ENCODE data around the gene GNG7.
"Not testable (repeated sequence)": the region's sequence is repeated elsewhere in the genome, so short reads cannot be mapped to it uniquely, and the experiment has no call there.

GNG7 gene

DNA sequence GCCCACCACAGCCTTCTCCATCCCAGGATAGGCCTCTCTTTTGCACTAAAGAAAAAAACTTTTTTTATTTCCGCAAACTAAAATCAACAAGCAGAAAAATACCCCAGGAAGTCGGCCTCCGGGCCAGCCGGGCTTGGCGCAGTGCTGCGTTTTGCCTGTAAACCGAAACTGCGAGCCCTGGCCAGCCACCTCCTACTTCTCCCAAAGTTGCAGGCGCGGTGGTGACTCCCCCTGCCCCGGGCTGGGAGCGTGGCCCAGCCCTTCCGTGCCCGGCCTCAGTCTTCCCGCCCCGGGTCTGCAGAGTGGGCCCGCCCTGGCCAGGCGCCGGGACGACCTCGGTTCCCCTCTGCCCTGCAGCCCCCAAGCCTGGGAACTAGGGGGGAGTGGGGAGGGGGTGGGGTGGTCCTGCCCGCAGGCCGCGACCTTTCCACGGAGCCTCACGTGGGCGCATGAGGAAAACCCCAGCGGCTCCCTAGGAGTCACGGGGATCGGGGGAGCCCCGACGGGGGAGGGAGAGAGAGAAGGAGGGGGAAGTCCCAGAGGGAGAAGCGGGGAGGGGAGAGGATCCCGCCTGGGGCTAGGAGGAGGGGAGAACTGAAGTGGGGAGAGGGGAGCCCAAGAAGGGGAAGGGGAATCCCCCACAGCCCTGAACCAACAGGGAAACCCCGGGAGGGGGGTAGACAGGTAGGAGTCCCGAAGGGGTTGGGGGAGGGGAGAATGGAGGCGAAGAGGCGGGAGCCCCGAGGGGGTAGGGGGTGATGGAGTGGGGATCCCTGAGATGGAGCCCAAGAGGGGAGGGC, 223.5 kb downstream of the GNG7 start:
- DNase-seq: peak; percentile 79

- peak; percentile 73 for DNase-seq
Observed at GRCh38 chr19:2478278-2478755, 224.2 kb downstream of the GNG7 start.

DNA sequence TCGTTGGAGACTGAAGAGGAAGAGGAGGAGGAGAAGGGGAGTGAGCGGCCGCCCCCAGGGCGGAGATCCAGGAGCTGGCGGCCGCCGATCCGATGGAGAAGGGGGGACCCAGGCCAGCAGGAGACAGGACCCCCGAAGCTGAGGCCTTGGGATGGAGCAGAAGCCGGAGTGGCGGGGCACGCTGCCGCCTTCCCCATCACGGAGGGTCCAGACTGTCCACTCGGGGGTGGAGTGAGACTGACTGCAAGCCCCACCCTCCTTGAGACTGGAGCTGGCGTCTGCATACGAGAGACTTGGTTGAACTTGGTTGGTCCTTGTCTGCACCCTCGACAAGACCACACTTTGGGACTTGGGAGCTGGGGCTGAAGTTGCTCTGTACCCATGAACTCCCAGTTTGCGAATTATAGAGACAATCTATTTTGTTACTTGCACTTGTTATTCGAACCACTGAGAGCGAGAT, 224.7 kb downstream of the GNG7 start:
- DNase-seq: peak; percentile 48

GRCh38 chr19:2477141-2477710, 225.3 kb downstream of the GNG7 start:
- DNase-seq: peak; percentile 45

DNA sequence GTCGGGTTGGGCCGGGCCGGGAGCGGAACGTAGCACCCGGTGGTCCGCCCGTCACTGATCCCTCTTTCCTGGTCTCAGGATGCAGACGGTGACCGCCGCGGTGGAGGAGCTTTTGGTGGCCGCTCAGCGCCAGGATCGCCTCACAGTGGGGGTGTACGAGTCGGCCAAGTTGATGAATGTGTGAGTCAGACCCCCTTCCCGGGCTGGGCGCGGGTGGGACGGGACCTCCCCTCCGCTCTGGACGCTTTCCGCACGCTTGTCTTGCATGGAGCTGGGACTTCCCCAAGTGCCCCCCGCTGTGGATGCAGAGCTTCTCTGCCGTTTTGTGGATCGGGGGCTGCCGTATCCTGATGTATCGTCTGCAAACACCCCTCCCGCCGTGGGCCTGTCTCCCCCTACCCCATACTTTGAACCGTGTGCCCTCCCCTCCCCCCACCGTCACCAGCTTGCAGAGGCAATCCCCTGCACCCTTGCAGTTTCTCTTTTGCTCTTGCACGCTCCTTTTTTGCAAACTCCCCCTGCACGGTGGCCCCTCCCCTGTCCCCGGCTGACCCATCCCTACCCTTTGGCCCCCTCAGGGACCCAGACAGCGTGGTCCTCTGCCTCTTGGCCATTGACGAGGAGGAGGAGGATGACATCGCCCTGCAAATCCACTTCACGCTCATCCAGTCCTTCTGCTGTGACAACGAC, 225.9 kb downstream of the GNG7 start:
- peak; percentile 86 for DNase-seq

- DNase-seq: peak; percentile 99
Observed at GRCh38 chr19:2475702-2476450, 226.6 kb downstream of the GNG7 start, which contains the start of gene GADD45B. Gene GADD45B, plus strand, starts transcription at chr19:2476127. Its CDS starts 232 bp downstream, at chr19:2476359.

- DNase-seq: peak; percentile 75
Observed at GRCh38 chr19:2475018-2475701, 227.3 kb downstream of the GNG7 start.

DNA sequence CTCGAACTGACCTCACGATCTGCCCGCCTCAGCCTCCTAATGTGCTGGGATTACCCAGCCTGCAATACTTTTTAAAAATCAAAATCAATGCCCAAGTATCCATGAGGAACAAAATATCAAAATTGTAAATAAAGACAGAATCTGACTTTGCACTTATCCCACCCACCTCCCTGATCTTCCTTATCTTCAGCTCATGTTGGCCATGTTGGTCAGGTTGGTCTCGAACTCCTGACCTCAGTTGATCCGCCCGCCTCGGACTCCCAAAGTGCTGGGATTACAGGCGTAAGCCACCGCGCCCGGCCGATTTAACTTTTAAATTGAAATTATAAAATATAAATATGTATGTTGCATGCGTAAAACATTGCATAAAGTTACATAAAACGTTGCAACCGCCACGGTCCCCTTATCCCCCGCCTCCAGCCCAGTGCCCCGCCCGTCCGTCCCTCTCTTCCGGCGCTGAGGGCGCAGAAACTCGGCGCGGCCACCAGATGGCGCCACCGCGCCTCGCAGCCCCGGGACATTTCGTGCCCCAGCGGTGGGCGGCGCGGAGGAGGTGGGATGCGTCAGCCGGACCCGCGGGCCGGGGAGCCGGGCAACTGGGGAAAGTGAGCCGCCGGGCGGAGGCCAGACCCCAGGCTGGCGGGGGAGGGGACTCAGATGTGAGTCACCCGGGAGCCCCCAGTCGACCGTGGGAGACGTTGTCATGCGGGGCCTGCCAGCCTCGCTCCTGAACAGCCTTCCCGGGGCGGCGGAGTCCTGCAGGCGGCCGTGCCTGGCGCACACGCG, 228.1 kb downstream of the GNG7 start:
- peak; percentile 95 for DNase-seq

GRCh38 chr19:2469915-2470200, 232.6 kb downstream of the GNG7 start:
- DNase-seq: not testable (repeated sequence)

GRCh38 chr19:2469102-2469914, 233.2 kb downstream of the GNG7 start:
- peak; percentile 97 for DNase-seq

DNA sequence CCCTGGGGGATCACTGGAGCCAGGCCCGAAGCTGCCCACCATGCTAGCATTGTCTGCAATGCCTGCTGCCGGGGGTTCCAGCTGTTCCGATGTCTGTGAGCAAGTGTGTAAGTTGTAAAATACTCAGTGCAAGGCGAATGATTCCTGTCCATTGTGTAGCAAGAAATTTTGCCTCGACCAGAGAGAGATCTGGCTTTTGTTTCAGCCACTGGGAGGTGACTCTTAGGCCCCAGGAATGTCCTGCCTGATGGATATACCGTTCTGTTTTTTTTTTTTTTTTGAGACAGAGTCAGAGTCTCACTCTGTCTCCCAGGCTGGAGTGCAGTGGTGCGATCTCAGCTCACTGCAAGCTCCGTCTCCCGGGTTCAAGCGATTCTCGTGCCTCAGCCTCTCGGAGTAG, 233.9 kb downstream of the GNG7 start:
- peak; percentile 43 for DNase-seq

GRCh38 chr19:2464389-2464788, 238.1 kb downstream of the GNG7 start:
- DNase-seq: no peak

- DNase-seq: not testable (repeated sequence)
Observed at GRCh38 chr19:2463694-2464093, 238.8 kb downstream of the GNG7 start.

DNA sequence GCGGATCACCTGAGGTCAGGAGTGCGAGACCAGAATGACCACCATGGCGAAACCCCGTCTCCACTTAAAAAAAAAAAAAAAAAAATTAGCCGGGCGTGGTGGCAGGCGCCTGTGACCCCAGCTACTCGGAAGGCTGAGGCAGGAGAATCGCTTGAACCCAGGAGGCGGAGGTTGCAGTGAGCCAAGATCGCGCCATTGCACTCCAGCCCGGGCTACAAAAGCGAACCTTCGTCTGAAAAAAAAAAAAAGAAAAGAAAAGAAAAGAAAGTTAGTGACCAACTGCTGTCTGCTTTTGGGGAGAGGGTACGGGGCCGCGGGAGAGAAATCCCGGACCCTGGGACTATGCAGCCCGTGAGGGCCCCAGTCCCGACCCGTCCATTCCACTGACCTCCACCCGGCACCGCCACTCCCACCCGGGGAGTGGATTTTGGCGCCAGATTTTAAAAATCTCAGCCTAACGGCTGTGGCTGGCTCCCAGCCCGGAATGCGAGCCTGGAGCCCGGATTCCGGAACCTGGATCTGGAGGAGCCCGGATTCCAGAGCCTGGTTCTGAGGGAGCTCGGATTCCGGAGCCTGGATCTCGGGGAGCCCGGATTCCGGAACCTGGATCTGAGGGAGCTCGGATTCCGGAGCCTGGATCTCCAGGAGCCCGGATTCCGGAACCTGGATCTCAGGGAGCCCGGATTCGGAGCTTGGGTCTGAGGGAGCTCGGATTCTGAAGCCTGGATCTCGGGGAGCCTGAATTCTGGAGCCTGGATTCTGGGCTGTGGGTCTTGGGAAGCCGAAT, 239.7 kb downstream of the GNG7 start:
- peak; percentile 99 for DNase-seq

DNA sequence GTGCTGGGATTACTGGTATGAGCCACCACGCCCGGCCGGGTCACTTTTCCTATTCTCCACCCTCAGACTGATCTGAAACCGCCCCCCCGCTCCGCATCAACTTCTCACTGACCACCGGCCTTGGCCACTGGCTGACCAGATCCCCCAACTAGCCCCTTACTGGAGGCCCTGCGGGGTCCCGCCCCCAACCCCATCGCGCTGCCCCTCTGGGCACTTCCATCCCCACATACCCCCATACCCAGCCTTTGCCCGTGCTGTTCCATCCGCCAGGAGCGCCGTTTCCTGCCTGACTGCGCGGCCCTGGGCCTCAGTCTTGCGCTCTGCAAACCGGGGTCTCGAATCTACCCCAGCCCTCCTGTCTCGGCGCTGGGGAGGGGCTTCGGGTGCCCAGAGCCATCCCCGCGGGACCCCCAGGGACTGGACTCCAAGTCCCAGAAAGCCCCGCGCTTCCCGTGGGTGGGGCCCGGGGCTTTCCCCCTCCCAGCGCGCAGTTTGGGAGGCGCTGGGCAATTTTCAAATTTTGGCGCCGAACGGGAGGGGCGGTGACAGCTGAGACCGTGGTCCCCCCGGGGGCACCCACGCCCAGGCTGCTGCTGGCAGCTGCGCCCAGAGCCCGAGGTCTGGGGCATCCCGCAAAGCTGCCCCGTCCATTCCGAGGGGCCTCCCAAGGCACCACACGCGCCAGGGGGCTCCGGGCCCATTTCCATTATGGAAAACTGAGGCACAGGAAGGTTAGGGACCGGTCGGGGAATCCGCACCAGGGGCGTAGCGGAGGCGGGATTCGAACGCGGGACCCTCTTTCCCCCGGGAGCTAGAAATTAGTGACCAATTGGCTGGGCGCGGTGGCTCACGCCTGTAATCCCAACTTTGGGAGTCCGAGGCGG, 240.5 kb downstream of the GNG7 start:
- DNase-seq: peak; percentile 90
